Osteocyte (in vitro differentiated cells): Measurements from ENCODE around the gene TMEM229A. TPM values are rescaled to one million over a fixed set of nuclear protein-coding genes. Genes with fewer than 3 reads are reported as not detected.

ENCODE experiments used
- DNase-seq: peaks from one replicate; pipeline ENCODE4 v3.0.0; 2021; ENCODE audit warnings: mixed read lengths; ENCODE audit not compliant: unreplicated experiment; ENCODE audit errors: extremely low spot score
- H3K27ac Mint-ChIP-seq: one replicate; pipeline ENCODE4 v1.8.0; 2021; ENCODE audit warnings: mild to moderate bottlenecking, mixed read lengths; ENCODE audit not compliant: unreplicated experiment
- H3K27me3 Mint-ChIP-seq: one replicate; pipeline ENCODE4 v1.8.0; 2021; ENCODE audit warnings: mixed read lengths; ENCODE audit not compliant: unreplicated experiment
- H3K36me3 Mint-ChIP-seq: one replicate; pipeline ENCODE4 v1.8.0; 2021; ENCODE audit warnings: mixed read lengths; ENCODE audit not compliant: unreplicated experiment
- H3K4me1 Mint-ChIP-seq: one replicate; pipeline ENCODE4 v1.8.0; 2021; ENCODE audit warnings: mixed read lengths; ENCODE audit not compliant: unreplicated experiment
- H3K4me3 Mint-ChIP-seq: one replicate; pipeline ENCODE4 v1.8.0; 2021; ENCODE audit warnings: mild to moderate bottlenecking, moderate library complexity, mixed read lengths; ENCODE audit not compliant: unreplicated experiment
- H3K9me3 Mint-ChIP-seq: one replicate; pipeline ENCODE4 v1.8.0; 2021; ENCODE audit warnings: mixed read lengths; ENCODE audit not compliant: unreplicated experiment
- total RNA-seq: library from RNA; stranded (reverse); gene quantifications from 2 replicates; pipeline ENCODE4 v1.2.1, GENCODE V29; 2021
- TF ChIP-seq, protein P1 (sequence below): fragments of 200-600 bp; sonication (generic); IDR thresholded peaks from 2 replicates; pipeline ENCODE4 v1.5.0; 2021; ENCODE audit warnings: antibody characterized with exemption, mild to moderate bottlenecking, moderate library complexity

Gene TMEM229A
- total RNA-seq, 1 donor from 2014 or later, result not detected

DNA sequence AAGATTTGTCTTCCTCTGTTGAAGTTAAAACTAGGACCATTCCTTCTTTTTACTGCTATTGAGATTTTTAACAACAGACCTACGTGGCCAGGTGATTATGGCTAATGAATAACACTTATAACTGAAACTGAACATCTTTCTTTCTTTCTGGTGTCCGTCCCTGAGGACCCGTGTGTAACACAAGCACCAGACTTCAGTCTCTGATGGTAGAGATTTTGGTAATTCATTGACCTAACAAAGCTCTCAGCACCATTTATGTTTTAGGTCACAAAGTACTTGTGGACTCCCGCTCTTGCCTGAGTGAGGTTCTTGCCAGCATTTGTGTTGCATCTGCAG, 40.4 kb upstream of the TMEM229A start:
- peaks cover 4% of the 10 kb centered on the region for H3K27me3 Mint-ChIP-seq
- no peak overlapping the region for H3K4me3 Mint-ChIP-seq
- H3K27ac Mint-ChIP-seq, result no peak overlapping the region
- DNase-seq, result no peak
- H3K36me3 Mint-ChIP-seq, result no peaks in the 10 kb centered on the region
- H3K4me1 Mint-ChIP-seq, result peaks cover 22% of the 10 kb centered on the region
- TF ChIP-seq, protein P1, sequence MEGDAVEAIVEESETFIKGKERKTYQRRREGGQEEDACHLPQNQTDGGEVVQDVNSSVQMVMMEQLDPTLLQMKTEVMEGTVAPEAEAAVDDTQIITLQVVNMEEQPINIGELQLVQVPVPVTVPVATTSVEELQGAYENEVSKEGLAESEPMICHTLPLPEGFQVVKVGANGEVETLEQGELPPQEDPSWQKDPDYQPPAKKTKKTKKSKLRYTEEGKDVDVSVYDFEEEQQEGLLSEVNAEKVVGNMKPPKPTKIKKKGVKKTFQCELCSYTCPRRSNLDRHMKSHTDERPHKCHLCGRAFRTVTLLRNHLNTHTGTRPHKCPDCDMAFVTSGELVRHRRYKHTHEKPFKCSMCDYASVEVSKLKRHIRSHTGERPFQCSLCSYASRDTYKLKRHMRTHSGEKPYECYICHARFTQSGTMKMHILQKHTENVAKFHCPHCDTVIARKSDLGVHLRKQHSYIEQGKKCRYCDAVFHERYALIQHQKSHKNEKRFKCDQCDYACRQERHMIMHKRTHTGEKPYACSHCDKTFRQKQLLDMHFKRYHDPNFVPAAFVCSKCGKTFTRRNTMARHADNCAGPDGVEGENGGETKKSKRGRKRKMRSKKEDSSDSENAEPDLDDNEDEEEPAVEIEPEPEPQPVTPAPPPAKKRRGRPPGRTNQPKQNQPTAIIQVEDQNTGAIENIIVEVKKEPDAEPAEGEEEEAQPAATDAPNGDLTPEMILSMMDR, result no peak
- H3K9me3 Mint-ChIP-seq, result no peaks in the 10 kb centered on the region

DNA sequence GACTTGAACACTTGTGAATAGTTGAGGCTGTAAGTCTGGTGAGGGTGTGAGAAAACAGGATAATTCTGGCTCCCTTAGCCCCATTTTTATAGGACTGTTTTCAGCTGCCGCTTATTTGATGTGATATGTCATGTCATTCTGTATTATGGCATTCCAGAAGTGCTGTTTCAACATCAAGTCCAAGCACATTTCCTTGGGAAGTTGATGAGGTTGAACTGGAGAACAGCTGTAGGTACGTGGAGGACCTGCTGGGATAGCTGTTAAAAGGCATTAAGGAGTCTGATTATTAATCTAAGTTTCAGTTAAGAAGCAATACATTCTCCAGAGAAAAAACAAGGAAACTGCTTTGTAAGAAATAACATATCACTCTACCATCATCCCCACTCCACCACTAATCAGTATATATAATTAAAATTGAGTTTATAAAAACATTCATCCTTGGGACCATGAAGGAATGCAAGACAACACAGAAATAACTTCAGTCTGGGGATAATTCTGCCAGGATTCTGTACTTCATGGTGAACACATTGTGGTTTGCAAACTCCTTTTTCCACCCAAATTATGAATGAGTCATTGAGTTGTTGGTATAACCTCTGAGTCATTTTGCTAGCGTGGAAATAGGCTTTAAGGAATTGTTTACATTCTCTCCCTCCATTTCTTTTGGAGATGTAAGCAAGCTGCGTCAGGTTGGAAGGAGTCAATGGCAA, 39.9 kb upstream of the TMEM229A start:
- H3K27ac Mint-ChIP-seq, result peak overlapping the region; percentile 24
- no peaks in the 10 kb centered on the region for H3K9me3 Mint-ChIP-seq
- peaks cover 6% of the 10 kb centered on the region for H3K27me3 Mint-ChIP-seq
- no peak for DNase-seq
- H3K36me3 Mint-ChIP-seq, result no peaks in the 10 kb centered on the region
- H3K4me1 Mint-ChIP-seq, result peaks cover 22% of the 10 kb centered on the region
- H3K4me3 Mint-ChIP-seq, result no peak overlapping the region
- TF ChIP-seq, protein P1, result no peak

DNA sequence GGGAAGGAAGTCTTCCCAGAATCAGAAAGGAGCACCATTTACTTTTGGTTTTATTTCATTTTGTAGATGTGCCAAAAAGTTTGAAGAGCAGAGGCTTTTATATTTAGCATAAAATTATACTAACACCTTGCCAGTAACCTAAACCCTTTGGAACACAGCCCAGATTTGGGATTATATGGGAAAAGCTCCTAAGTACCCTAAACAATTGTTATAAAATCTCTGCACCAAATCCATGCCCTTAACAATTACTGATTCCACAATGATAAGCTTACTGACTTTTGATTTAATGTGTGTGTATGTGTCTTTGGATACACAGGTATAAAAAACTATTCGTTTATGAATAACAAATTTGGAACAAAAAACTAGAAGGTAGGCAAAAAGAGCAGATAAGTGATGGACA, 39.0 kb upstream of the TMEM229A start:
- peaks cover 22% of the 10 kb centered on the region for H3K4me1 Mint-ChIP-seq
- no peaks in the 10 kb centered on the region for H3K36me3 Mint-ChIP-seq
- peaks cover 11% of the 10 kb centered on the region for H3K27me3 Mint-ChIP-seq
- TF ChIP-seq, protein P1, result no peak
- no peak overlapping the region for H3K4me3 Mint-ChIP-seq
- H3K27ac Mint-ChIP-seq, result no peak overlapping the region
- H3K9me3 Mint-ChIP-seq, result no peaks in the 10 kb centered on the region
- no peak for DNase-seq

DNA sequence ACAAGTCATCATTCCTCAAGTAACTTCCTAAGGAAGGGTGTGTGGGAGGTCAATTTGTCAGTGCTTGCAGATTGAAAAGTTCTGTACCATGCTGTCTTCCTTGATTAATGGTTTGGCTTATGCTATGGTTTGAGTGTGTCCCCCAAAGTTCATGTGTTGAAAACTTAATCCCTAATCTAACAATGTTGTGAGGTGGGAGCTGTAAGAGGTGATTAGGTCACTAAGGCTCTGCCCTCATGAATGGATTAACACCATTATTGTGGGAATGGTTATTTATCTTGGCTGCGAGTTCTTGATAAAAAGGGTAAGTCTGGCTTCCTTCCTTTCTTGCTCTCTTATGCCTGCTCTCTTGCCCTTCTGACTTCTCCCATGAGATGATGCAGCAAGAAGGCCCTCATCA, 29.3 kb upstream of the TMEM229A start:
- peaks cover 13% of the 10 kb centered on the region for H3K27me3 Mint-ChIP-seq
- no peak overlapping the region for H3K27ac Mint-ChIP-seq
- no peak for DNase-seq
- H3K4me3 Mint-ChIP-seq, result no peak overlapping the region
- H3K4me1 Mint-ChIP-seq, result no peaks in the 10 kb centered on the region
- H3K9me3 Mint-ChIP-seq, result no peaks in the 10 kb centered on the region
- H3K36me3 Mint-ChIP-seq, result no peaks in the 10 kb centered on the region
- TF ChIP-seq, protein P1, result no peak

DNA sequence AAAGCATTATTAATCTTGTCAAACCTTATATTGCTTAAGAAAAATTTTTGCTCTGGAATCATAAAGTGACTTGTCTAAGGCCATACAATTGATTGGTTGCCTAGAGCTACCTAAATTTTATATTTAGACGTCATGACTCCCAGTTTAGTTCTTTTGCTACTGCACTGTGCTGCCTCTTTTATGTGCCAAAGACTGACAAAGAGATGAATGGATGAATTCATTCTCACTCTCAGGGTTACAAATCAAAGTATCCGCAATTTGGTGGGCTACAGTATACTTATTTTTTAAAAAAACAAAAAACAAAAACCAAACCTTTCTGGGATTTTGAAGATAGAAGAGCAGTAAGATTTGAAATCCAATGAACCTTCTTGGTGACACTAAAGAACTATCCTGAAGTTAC, 27.7 kb upstream of the TMEM229A start:
- H3K36me3 Mint-ChIP-seq, result no peaks in the 10 kb centered on the region
- TF ChIP-seq, protein P1, result no peak
- H3K27ac Mint-ChIP-seq, result no peak overlapping the region
- H3K27me3 Mint-ChIP-seq, result peaks cover 6% of the 10 kb centered on the region
- H3K4me1 Mint-ChIP-seq, result no peaks in the 10 kb centered on the region
- no peak for DNase-seq
- no peak overlapping the region for H3K4me3 Mint-ChIP-seq
- no peaks in the 10 kb centered on the region for H3K9me3 Mint-ChIP-seq
